ENCODE results near the gene HFE.
A peak's percentile ranks its signal among the peaks of the same experiment; 100 is the strongest.
"Not testable (repeated sequence)": the region's sequence is repeated elsewhere in the genome, so short reads cannot be mapped to it uniquely, and the experiment has no call there.

HFE gene

DNA sequence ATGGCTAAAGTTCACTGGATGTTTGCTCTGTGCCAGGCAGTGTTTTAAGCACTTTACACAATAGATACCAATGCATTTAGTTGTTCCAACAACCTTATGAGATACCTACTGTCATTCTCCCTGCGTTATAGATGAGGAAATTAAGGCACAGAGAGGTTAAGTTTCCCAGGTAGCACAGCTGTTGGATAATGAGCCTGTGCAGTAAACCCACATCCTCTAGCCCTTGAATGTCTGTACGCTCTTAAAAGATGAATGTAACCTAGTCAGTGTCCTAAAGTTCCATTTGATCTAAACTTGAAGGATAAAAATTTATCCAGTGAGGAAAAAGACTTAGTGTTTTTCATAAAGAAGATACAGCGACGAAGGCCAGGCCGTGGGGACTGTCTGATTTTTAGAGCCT, 28.0 kb downstream of the HFE start:
- DNase-seq = no peak

DNA sequence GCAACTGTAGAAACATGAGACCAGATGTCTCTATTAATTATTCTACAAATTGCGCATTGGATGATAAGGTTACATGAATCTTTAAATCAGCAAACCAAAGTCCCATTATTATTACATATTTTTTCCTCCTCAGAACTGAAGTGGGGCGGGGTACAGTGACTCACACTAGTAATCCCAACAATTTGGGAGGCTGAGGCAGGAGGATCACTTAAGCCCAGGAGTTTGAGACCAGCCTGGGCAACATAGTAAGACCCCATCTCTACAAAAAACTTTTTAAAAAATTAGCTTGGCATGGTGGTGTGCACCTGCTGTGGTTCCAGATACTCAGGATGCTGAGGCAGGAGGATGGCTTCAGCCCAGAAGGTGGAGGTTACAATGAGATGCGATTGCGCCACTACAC, 29.0 kb downstream of the HFE start:
- no peak for DNase-seq

DNA sequence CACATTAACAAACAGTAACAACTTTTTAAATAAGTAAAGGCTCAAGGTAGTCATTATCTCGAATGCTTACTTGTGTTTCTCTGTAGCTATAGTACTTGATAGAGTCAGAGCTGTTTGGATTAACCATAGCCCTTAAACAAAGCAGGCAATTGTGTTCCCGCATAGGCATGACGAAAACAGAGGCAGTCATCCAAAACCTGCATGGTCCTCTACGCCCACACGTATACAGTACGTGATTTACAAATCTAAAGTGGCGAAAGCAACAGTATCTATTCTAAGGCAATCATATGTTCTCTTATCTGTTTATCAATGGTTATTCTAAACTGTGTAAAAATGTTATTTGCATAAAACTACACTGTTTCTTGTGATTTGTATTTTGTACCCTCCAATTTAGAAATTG, 31.8 kb downstream of the HFE start:
- no peak for DNase-seq

DNA sequence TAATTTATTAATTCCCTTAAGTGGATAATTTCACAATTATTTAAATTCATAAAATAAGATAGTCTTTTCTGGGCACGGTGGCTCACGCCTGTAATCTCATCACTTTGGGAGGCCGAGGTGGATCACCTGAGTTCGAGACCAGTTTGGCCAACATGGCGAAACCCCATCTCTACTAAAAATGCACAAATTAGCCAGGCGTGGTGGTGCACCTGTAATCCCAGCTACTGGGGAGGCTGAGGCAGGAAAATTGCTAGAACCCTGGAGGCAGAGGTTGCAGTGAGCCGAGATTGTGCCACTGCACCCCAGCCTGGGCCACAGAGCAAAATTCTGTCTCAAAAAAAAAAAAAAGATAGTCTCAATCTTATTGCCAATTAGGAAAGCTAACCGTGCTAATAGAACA, 32.9 kb downstream of the HFE start:
- not testable (repeated sequence) for DNase-seq

DNA sequence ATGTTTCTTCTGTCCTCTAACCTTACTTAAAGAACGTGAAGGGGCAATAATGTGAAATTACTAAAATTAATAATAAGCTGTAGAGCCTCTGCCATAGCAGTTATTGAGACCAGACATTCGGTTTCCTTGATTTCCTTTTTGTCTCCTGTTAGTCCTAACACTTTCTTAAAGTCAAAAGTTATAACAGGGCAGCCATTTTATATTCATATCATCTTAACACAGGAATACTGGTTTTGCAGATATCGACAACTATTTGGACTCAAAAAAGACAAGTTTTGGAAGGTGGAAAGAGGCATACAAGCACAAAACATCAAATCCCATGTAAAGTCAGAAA, 33.5 kb downstream of the HFE start:
- no peak for DNase-seq

DNA sequence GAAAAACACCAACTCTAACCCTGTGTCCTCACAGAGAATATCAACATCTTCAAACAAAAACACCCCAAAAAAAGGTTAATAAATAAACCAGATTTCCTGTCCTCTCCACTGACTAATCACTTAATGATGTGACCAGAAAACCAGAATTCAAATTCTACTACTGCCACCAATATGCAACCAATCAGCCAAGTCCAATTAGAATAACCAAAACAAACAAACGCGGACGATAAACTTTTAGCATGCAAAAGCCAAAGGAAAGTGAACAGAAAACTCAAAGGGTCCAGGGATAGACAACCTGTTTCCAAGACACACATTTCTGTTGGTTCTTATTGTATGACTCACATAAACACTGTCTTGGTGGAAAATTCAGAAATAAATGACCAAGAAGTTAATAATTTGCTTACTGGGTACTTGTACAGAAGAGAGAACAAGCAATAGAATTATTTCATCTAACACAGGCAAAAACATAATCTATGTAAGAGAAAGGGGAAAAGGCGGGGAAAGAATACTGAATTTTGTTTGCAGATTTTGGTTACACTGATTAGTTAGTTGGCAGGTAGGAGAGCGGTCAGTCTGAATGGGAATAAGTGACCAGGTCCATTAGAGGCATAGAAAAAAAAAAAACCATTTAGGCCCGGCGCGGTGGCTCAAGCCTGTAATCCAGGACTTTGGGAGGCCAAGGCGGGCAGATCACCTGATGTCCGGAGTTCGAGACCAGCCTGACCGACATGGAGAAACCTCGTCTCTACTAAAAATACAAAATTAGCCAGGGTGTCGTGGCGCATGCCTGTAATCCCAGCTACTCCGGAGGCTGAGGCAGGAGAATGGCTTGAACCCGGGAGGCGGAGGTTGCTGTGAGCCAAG, 34.1 kb downstream of the HFE start:
- peak; percentile 62 for DNase-seq

DNA sequence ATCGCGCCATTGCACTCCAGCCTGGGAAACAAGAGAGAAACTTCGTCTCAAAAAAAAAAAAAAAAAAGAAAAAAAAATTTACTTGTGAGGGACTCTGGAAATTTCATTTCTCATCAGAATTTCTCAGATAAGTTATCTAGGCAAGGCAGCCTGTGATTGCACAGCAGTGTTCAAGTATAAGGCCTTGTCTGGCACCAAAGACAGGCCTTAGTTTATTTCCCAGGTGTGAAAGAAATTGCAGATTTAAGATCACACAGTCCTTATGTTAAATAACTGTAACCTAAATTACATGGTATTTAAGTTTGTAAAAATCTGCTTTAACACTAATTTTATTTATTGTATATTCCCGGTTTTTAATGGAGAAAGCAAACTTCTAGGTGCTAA, 34.8 kb downstream of the HFE start:
- no peak for DNase-seq

DNA sequence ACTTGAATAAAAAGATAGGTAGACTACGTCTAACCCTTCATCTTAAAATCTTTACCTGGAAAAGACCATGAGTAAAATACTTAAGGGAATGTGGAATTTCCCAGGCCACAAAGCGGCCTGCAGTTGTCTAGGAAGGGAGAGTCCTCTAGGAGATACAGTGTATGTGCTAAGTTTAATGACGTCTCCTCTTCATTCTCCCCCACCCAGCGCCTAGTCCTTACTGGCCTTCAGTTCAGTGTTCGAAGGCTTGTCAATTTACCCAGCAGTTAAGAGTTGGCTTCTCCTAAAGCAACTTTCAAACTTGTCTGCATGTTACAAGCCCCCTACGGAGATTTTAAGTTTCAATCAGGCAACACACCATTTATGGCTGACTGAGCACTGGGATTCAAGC, 35.2 kb downstream of the HFE start:
- peak; percentile 11 for DNase-seq

DNA sequence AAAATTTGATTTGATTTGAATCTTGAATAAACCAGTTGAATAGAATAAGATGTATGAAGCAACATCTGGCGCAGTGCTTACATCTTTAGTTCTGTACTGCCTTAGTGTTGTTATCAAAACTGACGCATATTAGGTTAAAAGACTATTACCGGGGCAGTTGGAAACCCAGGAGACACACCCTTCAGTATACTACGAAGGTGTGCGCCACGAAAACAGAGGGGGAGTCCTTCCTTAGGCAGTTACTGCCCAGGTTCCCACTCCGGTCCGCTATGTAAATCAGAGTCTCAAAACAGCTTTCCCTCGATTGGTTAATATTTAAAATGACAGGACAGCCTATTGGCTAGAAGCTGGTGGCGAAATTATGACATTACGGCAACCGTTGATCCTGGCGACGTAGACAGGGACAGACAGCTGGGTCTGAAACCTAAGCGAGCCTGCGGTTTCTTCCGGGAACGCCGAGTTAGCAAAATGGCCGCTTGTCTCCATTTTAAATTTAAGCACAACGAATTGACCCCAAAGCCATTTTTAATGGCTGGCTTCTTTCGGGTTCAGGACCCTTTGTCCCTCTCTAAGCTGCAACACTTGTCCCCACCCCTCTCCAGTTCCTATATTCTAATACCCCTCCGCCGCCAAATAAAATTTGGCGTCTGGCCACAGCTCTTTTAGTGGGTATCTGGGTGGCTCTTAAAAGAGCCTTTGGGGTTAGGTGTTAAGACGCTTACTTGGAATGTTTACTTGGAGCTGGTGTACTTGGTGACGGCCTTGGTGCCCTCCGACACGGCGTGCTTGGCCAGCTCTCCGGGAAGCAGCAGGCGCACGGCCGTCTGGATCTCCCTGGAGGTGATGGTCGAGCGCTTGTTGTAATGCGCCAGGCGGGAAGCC, 35.8 kb downstream of the HFE start:
- peak; percentile 100 for DNase-seq

DNA sequence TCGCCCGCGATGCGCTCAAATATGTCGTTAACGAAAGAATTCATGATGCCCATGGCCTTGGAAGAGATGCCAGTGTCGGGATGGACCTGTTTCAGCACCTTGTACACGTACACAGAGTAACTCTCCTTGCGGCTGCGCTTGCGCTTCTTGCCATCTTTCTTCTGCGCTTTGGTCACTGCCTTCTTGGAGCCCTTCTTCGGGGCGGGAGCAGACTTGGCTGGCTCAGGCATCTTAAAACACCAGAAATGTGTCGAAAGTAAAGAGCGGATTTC, 36.4 kb downstream of the HFE start:
- DNase-seq = no peak

DNA sequence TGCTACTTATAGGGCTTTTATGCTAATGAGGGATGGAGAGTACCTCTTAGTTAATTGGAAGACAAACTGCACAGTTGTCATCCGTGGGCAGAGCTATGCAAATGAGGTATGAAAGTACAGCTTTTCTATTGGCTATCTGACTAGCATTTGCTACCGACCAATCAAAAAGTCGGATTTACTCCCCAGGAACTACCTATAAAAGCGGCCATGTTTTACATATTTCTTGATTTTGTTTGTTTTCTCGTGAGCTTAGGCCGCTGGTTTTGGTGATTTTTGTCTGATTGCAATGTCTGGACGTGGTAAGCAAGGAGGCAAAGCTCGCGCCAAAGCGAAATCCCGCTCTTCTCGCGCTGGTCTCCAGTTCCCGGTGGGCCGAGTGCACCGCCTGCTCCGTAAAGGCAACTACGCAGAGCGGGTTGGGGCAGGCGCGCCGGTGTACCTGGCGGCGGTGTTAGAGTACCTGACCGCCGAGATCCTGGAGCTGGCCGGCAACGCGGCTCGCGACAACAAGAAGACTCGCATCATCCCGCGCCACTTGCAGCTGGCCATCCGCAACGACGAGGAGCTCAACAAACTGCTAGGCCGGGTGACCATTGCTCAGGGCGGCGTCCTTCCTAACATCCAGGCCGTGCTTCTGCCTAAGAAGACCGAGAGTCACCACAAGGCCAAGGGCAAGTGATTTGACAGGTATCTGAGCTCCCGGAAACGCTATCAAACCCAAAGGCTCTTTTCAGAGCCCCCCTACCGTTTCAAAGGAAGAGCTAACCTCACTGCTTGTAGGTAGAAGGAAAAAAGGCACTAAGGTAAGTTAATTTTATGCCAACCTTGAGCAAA, 36.9 kb downstream of the HFE start:
- peak; percentile 100 for DNase-seq

DNA sequence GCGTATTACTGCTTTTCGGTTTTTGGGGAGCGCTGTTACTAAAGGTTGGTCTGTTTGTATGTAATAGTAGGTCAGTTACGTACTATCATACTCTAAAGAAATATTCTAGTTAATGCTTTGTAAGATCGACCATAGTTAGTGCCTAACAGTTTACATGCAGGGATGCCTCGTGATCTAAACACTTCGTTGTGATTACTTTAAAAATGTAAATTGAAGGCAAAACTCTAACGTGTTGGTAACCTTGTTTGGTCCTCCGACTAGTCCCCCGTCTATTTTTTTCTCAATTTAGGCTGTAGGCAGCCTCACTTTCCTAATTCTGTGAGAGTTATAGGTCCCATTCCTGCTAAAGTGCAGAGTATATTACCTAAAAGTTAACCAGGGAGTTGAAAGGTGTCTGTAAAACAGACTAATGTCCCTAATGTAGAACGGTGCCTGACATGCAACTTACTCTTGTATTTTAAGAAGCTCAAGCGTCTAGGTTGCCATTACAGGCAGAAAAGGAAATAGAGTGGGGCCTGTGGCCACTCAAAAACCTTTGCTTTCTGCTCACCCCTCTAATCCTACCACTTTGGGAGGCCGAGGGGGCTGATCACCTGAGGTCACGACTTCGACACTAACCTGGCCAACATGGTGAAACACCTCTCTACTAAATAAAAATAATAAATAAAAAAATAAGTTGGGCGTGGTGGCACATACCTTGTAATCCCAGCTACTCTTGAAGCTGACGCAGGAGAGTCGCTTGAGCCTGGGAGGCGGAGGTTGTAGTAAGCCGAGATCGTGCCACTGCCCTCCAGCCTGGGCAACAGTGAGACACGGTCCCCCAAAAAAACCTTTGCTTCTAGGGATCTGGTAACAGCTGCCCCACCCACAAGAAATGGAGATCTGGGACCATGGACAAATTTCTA, 37.8 kb downstream of the HFE start:
- DNase-seq = peak; percentile 18

DNA sequence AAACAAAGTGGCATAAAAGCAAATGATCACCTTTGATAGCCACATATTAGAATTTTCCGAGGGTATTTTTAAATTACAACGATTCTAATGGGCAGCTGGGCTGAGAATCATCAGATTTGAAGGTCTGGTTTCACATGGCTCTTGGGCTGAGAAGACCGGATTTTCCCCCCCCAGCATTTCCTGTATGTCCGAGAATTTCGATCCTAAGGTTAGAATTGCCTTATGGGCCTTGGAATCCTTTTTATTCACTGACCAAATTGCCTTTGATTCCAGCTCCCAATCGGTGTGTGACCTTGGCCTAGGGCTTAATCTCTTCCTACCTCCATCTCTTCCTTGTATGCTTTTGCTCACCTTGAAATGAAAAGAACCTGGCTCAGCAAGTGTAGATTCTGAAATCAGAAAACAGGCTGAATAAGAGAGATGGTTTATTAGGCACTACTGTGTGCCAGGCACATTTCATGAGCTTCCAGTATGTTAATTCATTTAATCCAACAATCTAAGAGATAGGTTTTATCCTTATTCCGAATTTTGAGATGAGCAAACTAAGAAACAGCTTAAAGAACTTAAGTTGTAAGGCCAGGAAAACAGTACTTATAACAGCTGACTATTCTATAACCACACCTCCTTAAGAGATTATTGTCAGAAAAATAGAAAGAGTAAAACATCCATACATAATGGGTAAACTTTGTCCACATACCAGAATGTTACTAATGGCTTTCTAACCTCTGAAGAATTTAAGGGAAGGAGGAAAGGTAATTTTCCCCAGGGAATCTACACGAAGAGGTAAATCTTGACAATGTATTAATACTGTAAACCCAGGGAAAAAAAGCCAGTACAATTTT, 39.4 kb downstream of the HFE start:
- DNase-seq = peak; percentile 40

DNA sequence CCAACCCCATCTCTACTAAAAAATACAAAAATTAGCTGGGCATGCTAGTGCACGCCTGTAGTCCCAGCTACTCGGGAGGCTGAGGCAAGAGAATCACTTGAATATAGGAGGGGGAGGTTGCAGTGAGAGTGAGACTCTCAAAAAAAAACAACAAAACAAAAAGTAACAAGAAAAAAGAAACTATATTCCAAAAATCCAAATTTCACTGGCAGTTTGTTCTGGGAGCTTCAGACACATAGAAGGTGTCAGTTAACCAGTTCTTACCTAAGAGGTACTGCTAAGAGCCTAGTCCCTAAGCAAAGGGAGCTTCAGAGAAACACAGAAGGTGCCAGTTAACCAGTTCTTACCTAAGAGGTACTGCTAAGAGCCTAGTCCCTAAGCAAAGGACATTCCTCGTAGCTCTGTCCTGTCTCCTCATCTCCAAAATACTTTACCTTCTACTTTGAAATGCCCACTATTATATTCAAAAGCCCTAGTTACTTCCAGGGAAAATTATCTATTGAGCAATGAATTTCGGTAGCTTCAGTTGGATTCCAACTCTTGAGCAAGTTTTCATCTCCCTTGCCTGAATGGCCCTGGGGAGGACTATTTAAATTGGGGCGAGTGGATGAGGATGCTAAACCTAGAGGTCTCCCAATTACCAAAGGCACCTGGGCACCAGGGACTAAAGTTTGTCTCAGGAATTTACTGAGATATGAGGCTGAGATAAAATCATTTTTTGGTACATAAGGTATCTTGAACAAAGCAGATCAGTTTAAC, 41.0 kb downstream of the HFE start:
- no peak for DNase-seq

DNA sequence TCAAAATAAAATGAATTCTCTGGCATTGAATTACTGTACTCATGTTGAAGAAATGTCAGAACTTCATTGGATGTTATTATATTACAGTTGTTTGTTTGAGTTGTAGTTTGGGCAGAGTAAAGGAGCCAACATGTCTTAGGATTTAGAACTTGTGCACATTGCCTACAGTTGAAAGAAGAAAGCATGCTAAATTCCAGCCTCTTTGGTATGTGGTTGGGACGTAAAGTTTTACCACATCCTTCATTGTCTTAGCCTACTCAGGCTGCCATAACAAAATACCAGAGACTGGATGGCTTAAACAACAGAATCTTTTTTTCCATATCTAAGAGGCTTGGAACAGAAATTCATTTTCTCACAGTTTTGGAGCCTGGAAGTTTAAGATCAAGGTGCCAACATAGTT, 42.4 kb downstream of the HFE start:
- no peak for DNase-seq

DNA sequence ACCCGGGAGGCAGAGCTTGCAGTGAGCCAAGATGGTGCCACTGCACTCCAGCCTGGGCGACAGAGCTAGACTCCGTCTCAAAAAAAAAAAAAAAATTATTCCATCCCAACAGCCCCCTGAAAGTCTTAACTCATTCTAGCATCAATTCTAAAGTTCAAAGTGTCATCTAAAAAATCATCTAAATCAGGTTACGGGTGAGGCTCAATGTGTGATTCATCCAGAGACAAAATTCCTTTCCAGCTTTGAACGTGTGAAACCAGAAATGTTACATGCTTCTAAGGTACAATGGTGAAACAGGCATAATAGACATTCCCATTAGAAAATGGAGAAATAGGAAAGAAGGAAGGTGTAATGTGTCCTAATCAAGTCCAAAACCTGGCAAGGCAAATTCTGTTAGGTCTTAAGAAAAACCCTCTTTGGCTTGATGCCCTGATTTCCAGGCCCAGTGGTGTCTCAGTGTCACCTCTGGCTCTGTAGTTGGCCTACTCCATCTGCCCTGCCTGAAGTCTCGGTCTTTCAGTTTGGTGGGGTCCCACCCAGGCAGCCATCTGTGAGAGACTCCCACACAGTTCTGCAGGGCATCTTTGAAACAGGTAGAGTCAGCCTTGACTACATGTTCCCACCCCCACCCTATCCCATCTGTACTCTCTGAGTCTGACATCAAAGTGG, 43.5 kb downstream of the HFE start:
- DNase-seq = no peak

DNA sequence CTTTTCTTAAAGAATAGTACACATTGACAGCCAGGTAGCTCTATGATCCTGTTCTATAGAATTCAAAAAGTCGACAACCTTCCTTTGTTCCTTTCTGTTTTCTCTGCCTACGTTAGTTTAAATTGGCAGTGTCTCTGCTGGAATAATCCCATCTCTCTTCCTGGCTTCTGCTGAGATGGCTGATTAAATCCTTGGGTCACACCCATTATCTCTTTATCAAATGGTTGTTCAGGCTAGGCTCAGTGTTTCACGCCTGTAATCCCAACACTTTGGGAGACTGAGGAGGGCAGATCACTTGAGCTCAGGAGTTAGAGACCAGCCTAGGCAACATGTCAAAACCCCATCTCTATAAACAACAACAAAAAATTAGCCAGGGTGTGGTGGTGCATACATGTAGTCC, 44.4 kb downstream of the HFE start:
- DNase-seq = no peak

DNA sequence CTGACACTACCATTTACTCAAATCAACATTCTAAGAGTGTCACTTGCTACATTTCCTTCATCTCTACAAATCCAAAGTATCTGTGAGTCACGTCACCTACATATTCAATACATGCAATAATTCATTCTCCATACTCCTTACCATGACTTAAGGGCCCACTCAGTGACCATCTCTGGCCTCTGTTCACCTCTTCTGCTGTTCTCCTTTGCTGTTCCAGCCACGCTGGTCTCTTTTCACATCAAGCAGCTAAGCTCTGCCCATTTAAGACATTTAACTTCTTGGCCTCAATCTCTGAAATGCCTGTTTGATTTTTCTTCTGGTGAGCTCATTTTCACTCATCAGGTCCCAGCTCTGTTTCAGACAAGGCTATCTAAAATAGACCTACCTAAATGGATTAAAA, 46.5 kb downstream of the HFE start:
- DNase-seq = no peak

DNA sequence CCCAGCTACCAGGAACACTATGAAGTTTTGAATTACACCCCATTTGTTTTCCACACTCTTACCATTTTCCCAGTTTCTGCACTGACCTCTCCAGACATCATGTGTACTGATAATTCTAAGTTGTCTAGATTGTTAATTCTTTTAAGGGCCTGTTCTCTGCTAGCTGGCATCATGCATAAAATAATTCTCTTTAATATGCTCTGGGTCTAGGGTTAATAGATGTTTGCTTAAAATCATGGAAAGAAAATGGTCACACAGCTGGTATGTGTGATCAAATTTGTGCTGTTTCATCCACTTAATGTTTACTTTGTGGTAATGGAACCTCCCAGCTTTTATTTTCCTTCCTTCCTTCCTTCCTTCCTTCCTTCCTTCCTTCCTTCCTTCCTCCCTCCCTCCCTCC, 49.1 kb downstream of the HFE start:
- no peak for DNase-seq

DNA sequence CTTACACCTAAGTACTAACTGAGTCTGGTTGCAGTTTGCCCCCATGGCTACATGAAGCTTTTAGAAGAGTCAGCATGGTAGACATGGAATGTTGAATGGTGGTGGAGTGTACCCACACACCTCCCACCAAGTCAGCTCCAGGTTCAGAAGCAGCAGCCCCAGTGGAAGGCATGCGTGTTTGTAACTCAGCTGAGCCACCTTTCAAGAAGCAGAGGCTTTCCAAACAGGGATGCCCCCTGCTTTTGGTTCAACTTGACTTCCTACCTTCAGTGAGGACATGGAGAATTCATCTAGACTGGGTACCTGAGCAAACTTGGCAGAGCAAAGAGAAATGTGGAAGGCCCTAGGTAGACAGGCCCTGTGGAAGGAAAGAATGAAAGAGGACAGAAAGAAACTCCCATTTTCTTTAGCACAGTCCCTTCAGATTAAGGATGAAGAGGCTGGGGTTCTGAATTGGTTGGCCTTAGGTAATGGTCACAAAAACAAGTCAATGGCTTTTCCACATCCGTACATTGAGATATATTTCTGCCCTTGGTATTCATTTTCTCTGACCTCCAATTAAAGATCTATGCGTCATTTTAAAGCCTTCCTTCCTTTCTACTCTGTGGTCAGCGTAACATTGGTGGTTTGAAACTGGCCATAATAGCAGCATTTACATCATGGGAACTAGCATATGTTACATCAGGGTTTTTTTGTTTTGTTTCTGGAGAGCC, 53.2 kb downstream of the HFE start:
- no peak for DNase-seq
